H1 (cell line): ENCODE results near the gene METTL1. TPM values are rescaled to one million over a fixed set of nuclear protein-coding genes. Genes with fewer than 3 reads are reported as not detected.

Source experiments
- CBX5 ChIP-seq: fragments of 300-800, 300-1000 bp; sonication (generic); IDR thresholded peaks from 2 replicates; pipeline ENCODE4 v1.7.1; 2016; ENCODE audit warnings: antibody characterized with exemption, low read length, low read depth
- CEBPB ChIP-seq: IDR thresholded peaks from 2 replicates; pipeline ENCODE4 v1.6.1; 2012; ENCODE audit warnings: low read depth, low read length
- CTCF ChIP-seq, 3 experiments: IDR thresholded peaks; 1 replicate in 2 of 3; 2 replicates in 1 of 3; pipeline versions ENCODE4 v1.5.1 to v1.6.1; 2011; ENCODE audit warnings: low read length in 3 of 3, mild to moderate bottlenecking in 3 of 3, inconsistent platforms in 2 of 3, low read depth in 1 of 3, moderate library complexity in 1 of 3; ENCODE audit not compliant: insufficient read depth in 1 of 3; ENCODE audit errors: control extremely low read depth in 1 of 3
- GABPA ChIP-seq: IDR thresholded peaks from 2 replicates; pipeline ENCODE4 v1.6.1; 2011; ENCODE audit warnings: mild to moderate bottlenecking, low read length, moderate library complexity, borderline replicate concordance; ENCODE audit not compliant: insufficient read depth
- HDAC2 ChIP-seq, 2 experiments: fragments of 300-600 bp in 1 of 2; sonication (generic) in 1 of 2; IDR thresholded peaks; 2 replicates each; pipeline ENCODE4 v1.6.1; 2011 to 2012; ENCODE audit warnings: low read depth in 2 of 2, low read length in 2 of 2, mild to moderate bottlenecking in 2 of 2, moderate library complexity in 2 of 2, borderline replicate concordance in 1 of 2, inconsistent platforms in 1 of 2
- KDM4A ChIP-seq: IDR thresholded peaks from one replicate; pipeline ENCODE4 v1.7.1; 2012; ENCODE audit warnings: low read depth, mild to moderate bottlenecking, moderate library complexity, low read length, inconsistent platforms; ENCODE audit not compliant: severe bottlenecking
- NANOG ChIP-seq: IDR thresholded peaks from 2 replicates; pipeline ENCODE4 v1.6.1; 2011; ENCODE audit warnings: low read length, low read depth, mild to moderate bottlenecking, inconsistent platforms; ENCODE audit not compliant: insufficient read depth, poor library complexity, severe bottlenecking
- POU5F1 ChIP-seq: IDR thresholded peaks from 2 replicates; pipeline ENCODE4 v1.6.1; 2011; ENCODE audit warnings: low read depth, mild to moderate bottlenecking, low read length, moderate library complexity
- RFX5 ChIP-seq: IDR thresholded peaks from 2 replicates; pipeline ENCODE4 v1.6.1; 2011; ENCODE audit warnings: low read depth, low read length, improper control_type of control experiment, borderline replicate concordance
- RXRA ChIP-seq: IDR thresholded peaks from 2 replicates; pipeline ENCODE4 v1.6.1; 2011; ENCODE audit warnings: low read depth, mild to moderate bottlenecking, low read length, moderate library complexity; ENCODE audit not compliant: insufficient read depth
- SIN3A ChIP-seq, 2 experiments: IDR thresholded peaks in 1 of 2; conservative IDR thresholded peaks in 1 of 2; 2 replicates each; pipeline ENCODE4 v1.6.1; 2011 to 2012; ENCODE audit warnings: low read length in 2 of 2, improper control_type of control experiment in 1 of 2, low read depth in 1 of 2, mild to moderate bottlenecking in 1 of 2
- TBP ChIP-seq: IDR thresholded peaks from 2 replicates; pipeline ENCODE4 v1.6.1; 2011; ENCODE audit warnings: low read depth, low read length, improper control_type of control experiment
- TEAD4 ChIP-seq: IDR thresholded peaks from 2 replicates; pipeline ENCODE4 v1.6.1; 2012; ENCODE audit warnings: low read depth, low read length, inconsistent platforms, mixed read lengths
- YY1 ChIP-seq: IDR thresholded peaks from 2 replicates; pipeline ENCODE4 v1.6.1; 2011; ENCODE audit warnings: low read depth, mild to moderate bottlenecking, low read length
- polyA plus RNA-seq, 7 experiments: library from polyadenylated mRNA; depleted of rRNA in 3 of 7; stranded (reverse) in 5 of 7; unstranded in 2 of 7; fragments of >200 nt in 5 of 7; fragments of 200-250 nt in 2 of 7; gene quantifications; 1 replicate in 5 of 7; 2 replicates in 1 of 7; 4 replicates in 1 of 7; pipeline versions ENCODE4 v1.2.1 to v1.2.3, GENCODE V29; 2011 to 2013; ENCODE audit warnings: missing spikeins in 2 of 7, mixed read lengths in 2 of 7
- total RNA-seq: library from RNA; stranded (reverse); fragmentation: NEBNext Ultra II Directional; extraction: Animal tissue kit (Norgen Biotek cat#: 25700); gene quantifications from 2 replicates; pipeline ENCODE4 v1.2.1, GENCODE V29; 2021

The METTL1 gene
- total and polyA plus RNA-seq, 2 of the 8 experiments (the other 6 are each of a cell fraction or from before 2014, with no cell fraction given), result 40.5 to 46.0 TPM

- no peak for TF ChIP-seq RFX5
- TF ChIP-seq HDAC2 (IDR thresholded peaks at IDR 0.05; ENCODE audit: borderline replicate concordance in 1 of 2, low read depth in 2 of 2, low read length in 2 of 2), result peak in 1 of 2 experiments; percentile 70; a peak in 1 of 4 replicates
- 0 out of 2 replicates have a peak, but pooled peaks have one; percentile 11 for TF ChIP-seq TBP
- TF ChIP-seq GABPA, result 0 out of 2 replicates have a peak, but pooled peaks have one; percentile 41
- no peak for TF ChIP-seq CEBPB
- no peak for TF ChIP-seq CBX5
- TF ChIP-seq YY1, result peak; percentile 53; the same call in 1 of the 2 replicates
- TF ChIP-seq SIN3A (conservative IDR thresholded peaks at IDR 0.05 in 1 of 2, IDR thresholded peaks at IDR 0.05 in 1 of 2; ENCODE audit: low read depth in 1 of 2, low read length in 2 of 2), result peak; percentile 42 to 82; a peak in 1 of 4 replicates
- TF ChIP-seq POU5F1, result no peak
- TF ChIP-seq KDM4A, result peak; percentile 88
- TF ChIP-seq RXRA, result no peak
- no peak for TF ChIP-seq NANOG
- TF ChIP-seq CTCF (IDR thresholded peaks at IDR 0.05; ENCODE audit: control extremely low read depth in 1 of 3, insufficient read depth in 1 of 3, low read depth in 1 of 3, low read length in 3 of 3), result peak; percentile 70 to 85 (median 81)
- no peak for TF ChIP-seq TEAD4
Measured at GRCh38 chr12:57726151-57726883, 45.6 kb downstream of the METTL1 start (continued).
